GM18951 (cell line): ENCODE measurements around the gene ROMO1.

ENCODE experiments used
- POLR2A ChIP-seq: IDR thresholded peaks from 4 replicates; pipeline ENCODE4 v1.6.1; 2011; ENCODE audit warnings: mild to moderate bottlenecking; ENCODE audit not compliant: insufficient read length, insufficient read depth; ENCODE audit errors: extremely low read depth
- in situ Hi-C: fragments of 300-500 bp; cut with MboI; formaldehyde crosslinking; loops from one replicate; pipeline ENCODE4 v1.12.0; 2022; ENCODE audit warnings: low sequenced_read_pairs, mixed read lengths, inconsistent platforms; ENCODE audit not compliant: unreplicated experiment

Gene ROMO1

DNA sequence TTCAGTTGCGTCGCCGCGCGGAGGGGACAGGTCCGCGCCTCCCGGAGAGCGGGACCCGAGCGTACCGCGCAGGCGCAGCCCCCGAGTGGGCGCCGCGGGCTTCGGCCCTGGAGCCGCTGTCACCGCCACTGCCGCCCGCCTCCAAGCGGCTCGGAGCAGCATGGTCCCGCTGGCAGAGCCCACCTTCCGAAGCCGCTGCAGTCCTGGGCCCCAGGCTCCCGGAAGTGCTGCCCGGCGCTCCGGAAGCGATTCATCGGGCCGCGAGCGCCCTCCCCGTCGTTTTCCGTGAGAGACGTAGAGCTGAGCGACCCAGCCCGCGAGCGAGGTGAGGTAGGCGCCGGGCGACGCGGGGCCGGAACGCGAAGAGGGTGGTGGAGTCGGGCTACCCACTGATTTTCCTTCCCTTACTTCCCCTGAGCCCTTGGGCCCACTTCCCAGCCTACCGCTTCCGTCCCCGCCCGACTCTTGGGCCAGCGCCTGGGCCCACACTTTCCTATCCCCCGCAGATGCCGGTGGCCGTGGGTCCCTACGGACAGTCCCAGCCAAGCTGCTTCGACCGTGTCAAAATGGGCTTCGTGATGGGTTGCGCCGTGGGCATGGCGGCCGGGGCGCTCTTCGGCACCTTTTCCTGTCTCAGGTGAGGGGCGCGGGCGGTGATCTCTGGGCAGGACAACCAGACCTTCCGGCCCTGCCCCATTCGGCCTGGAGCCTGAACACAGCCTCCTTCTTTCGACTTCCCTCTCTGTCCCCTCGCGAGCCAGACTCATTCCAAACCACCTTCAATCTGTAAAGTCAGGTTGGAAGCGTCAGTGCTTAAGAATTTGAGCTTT lies at the start of gene ROMO1, which contains the start of gene NFS1:
ROMO1 (plus strand) TSS at position 279 of the 830 bp plus-strand sequence; CDS start at position 507, 228 bp downstream.
NFS1 (minus strand) TSS at position 226 of the 830 bp plus-strand sequence; CDS start at position 162, 64 bp downstream.
- in situ Hi-C loops = no loop called here
- TF ChIP-seq POLR2A = peak; percentile 84

DNA sequence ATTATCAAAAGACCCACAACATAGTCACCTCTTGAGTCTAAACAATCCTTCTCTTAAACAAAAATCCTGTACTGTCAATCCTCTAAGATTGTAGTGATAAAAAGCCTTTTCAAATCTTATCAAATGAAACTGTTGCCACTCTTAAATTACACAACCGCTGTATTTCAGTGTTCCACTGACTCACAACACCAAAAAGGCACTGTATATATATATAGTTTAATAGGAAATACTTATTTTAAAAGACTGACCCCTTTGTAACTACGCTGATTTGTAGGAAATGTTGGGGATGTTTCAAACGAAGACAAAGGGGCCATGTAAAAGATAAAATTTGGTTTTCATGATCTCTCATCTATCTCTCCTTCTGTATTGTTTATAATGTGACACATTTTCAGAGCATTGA lies 48.6 kb upstream of the ROMO1 start:
- in situ Hi-C loops = no loop called here

DNA sequence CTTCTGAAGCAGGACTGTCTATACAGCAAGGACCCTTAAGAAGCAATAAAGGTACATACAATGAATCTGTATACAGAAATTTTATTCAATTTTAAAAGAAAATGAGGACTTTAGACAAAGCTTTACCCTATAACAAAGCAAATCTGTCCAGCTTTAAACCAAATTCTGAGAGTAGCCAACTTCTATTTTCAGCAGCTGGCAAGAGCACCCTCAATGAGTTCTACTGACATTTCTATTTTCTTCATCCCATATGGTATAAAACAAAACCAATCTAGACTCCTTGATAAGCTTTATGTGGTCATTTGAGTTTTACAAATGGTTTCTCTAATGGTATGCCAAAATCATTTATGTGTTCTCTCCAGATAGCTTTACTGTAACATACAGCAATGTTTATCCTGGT lies 47.2 kb upstream of the ROMO1 start:
- in situ Hi-C loops = no loop called here
- no peak for TF ChIP-seq POLR2A

More for the DNA sequence above, 48.6 kb upstream of the ROMO1 start:
- TF ChIP-seq POLR2A = no peak

DNA sequence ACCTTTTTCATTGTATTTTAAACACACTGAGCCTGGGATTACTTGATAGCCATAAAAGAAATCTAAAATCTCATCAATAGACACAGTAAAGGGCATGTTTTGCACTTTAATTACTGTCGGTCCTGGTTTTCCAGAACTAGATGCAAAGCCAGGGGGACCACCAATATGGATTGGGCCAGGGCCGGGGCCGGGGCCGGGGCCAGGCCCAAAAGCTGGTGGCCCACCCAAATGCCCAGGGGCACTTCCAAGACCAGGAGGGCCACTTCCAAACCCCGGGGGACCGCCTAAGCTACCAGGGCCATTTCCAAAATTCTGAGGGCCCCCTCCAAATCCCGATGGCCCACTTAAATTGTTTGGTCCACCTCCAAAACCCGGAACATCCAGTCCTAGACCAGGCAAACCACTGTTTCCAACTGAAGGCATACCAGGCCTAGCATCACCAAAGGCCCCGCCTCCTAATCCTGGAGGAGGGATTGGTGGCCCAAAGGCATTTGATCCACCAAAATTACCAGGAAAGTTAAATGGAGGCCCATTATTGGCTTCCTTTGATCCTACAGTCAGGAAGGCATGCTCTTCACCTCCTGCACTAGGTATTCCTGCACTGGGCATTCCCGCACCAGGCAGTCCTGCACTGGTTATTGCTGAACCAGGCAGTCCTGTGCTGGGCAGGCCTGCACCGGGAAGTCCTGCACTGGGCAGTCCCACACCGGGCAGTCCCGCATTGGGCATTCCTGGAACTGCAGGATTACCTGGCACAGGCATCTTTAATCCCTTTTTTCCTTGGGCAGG lies 46.4 kb upstream of the ROMO1 start:
- no peak for TF ChIP-seq POLR2A
- in situ Hi-C loops = no loop called here

DNA sequence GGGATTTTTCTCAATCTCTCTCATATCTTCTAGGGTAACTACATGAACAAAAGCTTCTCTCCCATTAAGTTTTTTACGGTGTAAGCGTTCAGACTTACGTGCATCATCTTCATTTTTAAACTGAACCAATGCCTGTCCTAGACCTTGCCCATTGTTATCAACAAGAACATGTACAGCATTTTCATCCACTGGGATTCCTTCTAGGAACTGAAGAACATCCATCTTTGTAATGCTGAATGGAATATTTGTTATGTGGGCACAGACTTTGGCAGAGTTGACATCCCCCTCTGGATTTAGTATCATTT lies 45.8 kb upstream of the ROMO1 start:
- in situ Hi-C loops = no loop called here
- no peak for TF ChIP-seq POLR2A

DNA sequence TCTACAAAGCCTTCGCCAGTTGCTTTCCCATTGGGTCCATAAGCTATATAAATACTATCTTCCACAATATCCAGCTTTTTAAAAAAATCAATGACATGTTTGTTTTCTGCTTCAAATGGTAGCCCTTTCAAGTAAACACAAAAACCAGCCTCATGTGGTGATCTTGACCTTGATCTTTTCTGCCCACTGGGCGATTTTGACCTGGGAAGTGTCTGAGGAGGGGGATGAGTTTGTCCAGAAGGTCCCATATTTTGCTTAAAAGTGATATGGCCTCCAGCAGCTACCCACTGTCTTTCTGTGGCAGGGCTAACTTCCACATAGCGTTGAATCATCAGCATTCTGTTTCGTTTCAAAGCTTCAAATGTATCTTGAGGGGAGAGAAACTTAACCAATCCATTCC lies 45.3 kb upstream of the ROMO1 start:
- in situ Hi-C loops = no loop called here
- no peak for TF ChIP-seq POLR2A

DNA sequence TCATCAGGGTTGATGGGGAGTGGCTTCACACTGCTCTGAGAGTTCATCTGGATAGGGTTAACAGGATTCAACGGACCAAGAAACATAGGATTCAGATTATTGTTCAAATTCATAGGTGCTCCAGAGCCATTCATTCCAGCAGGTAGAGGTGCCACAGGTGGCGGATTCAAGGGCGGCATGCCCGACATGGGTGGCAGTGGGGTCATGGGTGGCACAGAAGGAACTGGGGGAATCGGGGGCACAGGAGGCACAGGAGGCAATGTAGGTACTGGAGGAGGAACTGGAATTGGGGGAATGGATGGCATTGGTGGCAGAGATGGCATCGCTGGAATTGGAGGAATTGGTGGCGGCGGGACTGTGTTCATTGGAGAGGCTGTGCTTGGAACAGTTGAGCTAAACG lies 44.8 kb upstream of the ROMO1 start:
- in situ Hi-C loops = no loop called here
- no peak for TF ChIP-seq POLR2A

DNA sequence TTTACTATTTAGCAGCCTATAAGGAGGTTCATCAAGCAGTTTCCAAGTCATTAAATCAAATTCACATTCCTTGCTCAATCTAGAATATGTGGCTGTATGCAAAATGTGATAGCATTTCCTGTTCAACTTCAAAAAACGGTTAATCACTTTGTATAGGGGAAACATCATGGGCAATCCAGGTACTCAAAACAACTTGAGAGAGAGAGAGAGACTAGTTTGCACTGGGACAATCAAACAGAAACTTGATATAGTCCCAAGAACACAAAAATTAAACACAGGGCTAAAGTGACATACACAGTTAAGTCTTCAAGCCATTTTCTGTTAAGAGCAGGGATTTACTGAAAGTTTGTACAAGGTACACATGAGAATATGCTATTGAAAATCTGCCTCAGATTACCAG lies 41.9 kb upstream of the ROMO1 start:
- TF ChIP-seq POLR2A = no peak
- in situ Hi-C loops = no loop called here

DNA sequence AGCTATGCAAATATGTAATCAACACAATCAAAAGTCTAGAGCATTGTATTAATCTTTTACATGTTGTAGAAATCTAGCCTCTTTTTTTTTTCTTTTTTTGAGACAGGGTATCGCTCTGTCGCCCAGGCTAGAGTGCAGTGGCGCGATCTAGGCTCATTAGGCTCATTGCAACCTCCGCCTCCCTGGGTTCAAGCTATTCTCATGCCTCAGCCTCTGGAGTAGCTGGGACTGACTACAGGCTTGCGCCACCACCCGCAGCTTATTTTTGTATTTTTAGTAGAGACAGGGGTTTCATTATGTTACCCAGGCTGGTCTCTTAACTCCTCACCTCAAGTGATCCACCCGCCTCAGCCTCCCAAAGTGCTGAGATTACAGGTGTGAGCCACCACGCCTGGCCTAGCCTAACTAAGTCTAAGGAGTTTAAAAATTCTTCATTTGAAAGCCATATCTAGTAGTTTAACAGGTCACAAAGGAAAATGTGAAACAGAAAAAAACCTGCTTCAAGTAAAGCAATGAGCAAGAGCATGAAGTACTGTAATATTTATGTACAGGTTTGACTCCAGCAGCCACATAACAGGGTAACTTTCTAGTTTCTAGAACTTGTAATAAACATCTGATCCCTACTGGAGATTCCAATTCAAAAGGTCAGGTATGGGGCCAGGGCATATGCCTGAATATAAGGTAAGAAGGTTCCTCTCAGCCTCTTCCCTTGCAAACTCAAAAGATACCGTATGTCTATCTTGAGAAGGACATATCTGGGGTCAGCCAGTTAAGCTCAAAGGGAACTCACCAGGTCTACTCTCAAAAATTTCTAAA lies 38.9 kb upstream of the ROMO1 start:
- in situ Hi-C loops = no loop called here
- TF ChIP-seq POLR2A = no peak

DNA sequence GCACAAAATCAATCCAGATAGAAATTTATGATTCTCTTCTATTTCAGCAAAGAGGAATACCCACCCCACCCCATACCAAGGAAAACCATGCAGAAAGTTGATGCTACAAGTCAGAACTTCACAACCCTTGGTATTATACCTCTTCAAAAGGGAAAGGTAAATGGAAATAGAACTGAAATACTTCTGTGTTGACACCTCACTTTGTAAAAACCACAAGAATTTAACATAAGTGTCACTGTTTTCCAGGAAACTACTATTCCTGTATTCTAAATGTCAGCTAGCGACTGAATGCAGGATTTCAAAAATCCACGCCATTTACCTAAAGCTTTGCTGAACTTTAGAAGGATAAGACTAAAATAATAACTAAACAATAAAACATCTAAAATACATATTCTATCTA lies 38.2 kb upstream of the ROMO1 start:
- in situ Hi-C loops = no loop called here
- TF ChIP-seq POLR2A = no peak

DNA sequence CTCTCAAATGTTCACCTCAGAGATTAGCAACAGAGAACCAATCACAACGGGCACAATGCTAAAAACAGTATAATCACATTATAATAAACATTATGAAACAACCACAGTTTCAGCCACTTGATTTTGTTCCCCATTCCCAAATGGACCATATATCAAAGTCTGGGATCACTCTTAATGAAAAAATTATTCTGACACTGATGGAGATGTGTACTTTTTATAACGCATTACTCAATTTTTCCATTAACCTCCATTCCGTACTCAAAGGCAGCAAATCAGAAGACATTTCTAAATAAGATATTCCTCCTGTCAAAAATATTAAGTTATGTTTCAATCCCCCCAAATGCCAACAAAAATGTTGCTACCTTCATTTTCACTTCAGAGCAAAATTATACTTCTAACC lies 37.3 kb upstream of the ROMO1 start:
- no peak for TF ChIP-seq POLR2A

DNA sequence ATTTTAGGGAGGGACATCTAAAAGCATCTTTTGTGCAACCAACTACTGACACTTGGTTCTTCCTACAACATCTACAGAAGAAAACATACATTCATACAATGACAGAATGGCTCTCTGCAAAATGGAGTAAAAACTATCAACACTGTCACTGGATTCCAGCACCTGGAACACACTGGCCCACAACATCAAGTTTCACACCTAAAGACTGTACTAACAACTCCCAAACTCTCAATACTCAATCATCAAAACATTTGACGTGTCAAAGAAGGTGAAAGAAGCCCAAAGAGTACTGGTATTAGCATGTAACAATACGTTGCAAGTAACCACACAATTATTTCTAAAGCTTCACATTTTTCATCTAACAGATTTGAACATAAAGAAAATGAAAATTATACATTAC lies 36.7 kb upstream of the ROMO1 start:
- no peak for TF ChIP-seq POLR2A
- in situ Hi-C loops = no loop called here

More for the DNA sequence above, 37.3 kb upstream of the ROMO1 start:
- in situ Hi-C loops = no loop called here

DNA sequence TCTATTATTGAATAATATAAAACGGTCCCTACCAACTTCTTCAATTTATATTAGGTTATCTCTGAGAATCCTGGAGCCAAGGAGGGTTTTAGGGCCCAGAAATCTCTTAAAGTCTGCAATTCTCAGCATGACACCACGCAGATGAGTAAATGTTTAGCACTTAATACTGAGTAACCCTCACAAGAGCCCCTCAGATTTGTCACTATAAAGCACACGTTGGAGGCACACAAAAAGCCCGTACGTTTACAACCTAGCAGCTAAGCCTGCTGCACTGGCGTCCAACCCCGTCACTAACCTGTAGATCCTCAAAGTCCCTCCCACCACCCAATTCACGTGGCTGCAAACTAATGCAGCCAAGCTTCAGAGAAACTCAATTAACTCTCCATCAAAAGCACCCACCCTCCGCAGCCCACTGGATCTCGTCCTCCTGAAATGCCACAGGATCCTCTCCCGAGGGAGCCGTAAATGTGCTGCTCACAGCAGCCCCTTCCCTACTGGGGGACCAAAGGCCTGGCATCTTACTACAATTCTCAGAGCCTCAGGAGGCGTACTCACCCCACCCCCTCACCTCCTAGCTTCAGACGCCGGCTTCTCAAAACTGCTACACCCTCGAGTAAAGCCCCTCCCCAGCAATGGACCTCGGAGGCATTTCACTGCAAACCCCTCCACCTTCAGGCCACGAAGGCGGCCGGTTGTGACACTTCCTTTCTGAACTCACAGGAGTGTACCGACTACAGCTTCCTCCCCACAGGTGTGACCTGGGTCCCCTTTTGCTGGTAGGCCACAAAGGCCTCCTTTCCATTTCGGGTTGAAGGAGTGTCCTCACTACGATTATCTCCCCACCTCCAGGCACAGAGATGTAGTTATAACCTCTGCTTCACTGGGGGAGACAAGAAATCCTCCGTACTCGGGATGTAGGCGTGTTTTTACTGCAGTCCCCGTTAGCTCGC lies 35.4 kb upstream of the ROMO1 start:
- in situ Hi-C loops = no loop called here
- TF ChIP-seq POLR2A = no peak
